ENCODE data around the gene C11orf24. TPM values are rescaled to one million over a fixed set of nuclear protein-coding genes. Genes with fewer than 3 reads are reported as not detected.

C11orf24 gene
- polyA plus RNA-seq, 3 donors = 9.5 to 21.8 (median 12.6) TPM

- no peak overlapping the region for H3K27ac Mint-ChIP-seq
- H2AFZ ChIP-seq (ENCODE audit: insufficient read depth, low read depth, low read length, poor library complexity, severe bottlenecking) = peak overlapping the region; percentile 22
- H4K20me1 ChIP-seq (ENCODE audit: insufficient read depth, low read length) = no peaks in the 10 kb centered on the region
- no peaks in the 10 kb centered on the region for H3K9me3 Mint-ChIP-seq
- peaks cover 16 to 18% of the 10 kb centered on the region in 2 donors for H3K4me1 ChIP-seq (ENCODE audit: control insufficient read depth in 1 of 2, insufficient read depth in 2 of 2, low read length in 2 of 2)
- H3K4me3 Mint-ChIP-seq = peak overlapping the region in 1 of 2 donors; percentile 11
- no peak overlapping the region for H3K27ac ChIP-seq (ENCODE audit: low read depth in 1 of 2, low read length in 2 of 2)
- no peak overlapping the region for H3K4me3 ChIP-seq (replicated peaks in 1 of 3; ENCODE audit: low read depth in 2 of 3, low read length in 3 of 3)
- H3K27me3 ChIP-seq (ENCODE audit: control insufficient read depth in 2 of 2, insufficient read depth in 2 of 2, low read length in 2 of 2) = no peaks in the 10 kb centered on the region
- TF ChIP-seq, protein P1, sequence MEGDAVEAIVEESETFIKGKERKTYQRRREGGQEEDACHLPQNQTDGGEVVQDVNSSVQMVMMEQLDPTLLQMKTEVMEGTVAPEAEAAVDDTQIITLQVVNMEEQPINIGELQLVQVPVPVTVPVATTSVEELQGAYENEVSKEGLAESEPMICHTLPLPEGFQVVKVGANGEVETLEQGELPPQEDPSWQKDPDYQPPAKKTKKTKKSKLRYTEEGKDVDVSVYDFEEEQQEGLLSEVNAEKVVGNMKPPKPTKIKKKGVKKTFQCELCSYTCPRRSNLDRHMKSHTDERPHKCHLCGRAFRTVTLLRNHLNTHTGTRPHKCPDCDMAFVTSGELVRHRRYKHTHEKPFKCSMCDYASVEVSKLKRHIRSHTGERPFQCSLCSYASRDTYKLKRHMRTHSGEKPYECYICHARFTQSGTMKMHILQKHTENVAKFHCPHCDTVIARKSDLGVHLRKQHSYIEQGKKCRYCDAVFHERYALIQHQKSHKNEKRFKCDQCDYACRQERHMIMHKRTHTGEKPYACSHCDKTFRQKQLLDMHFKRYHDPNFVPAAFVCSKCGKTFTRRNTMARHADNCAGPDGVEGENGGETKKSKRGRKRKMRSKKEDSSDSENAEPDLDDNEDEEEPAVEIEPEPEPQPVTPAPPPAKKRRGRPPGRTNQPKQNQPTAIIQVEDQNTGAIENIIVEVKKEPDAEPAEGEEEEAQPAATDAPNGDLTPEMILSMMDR (IDR thresholded peaks at IDR 0.05) = peak; percentile 95
- intact Hi-C loops (cut with micrococcal nuclease) = loop anchor here (1.0 kb wide), 1 partner anchor 41 kb away; no protein-coding TSS in a partner anchor
- peak; percentile 74 to 76 (median 75) for DNase-seq
- peak overlapping the region; percentile 41 for H3K4me2 ChIP-seq (replicated peaks; ENCODE audit: extremely low read depth, low read length, poor library complexity, severe bottlenecking)
- H3K79me2 ChIP-seq (ENCODE audit: insufficient read depth, low read length) = no peaks in the 10 kb centered on the region
- H3K27me3 Mint-ChIP-seq (ENCODE audit: low read depth in 3 of 3) = peaks cover 1 to 9% (median 2%) of the 10 kb centered on the region in 3 donors
- H3K4me1 Mint-ChIP-seq = peaks cover 22% of the 10 kb centered on the region
- no peaks in the 10 kb centered on the region for H3K9me3 ChIP-seq (replicated peaks in 1 of 2; ENCODE audit: control insufficient read depth in 1 of 2, insufficient read depth in 1 of 2, low read length in 2 of 2)
- H3K9ac ChIP-seq (ENCODE audit: insufficient read depth, low read length, poor library complexity, severe bottlenecking) = no peak overlapping the region
- H3K36me3 ChIP-seq (replicated peaks in 1 of 2; ENCODE audit: control insufficient read depth in 1 of 2, insufficient read depth in 2 of 2, low read length in 2 of 2) = no peaks in the 10 kb centered on the region
- no peaks in the 10 kb centered on the region for H3K36me3 Mint-ChIP-seq
- 36% methylated on average over 32 of the region's 40 CpGs for WGBS (ENCODE audit: insufficient coverage)
Measured at GRCh38 chr11:68297812-68298658, 26.3 kb upstream of the C11orf24 start.

DNA sequence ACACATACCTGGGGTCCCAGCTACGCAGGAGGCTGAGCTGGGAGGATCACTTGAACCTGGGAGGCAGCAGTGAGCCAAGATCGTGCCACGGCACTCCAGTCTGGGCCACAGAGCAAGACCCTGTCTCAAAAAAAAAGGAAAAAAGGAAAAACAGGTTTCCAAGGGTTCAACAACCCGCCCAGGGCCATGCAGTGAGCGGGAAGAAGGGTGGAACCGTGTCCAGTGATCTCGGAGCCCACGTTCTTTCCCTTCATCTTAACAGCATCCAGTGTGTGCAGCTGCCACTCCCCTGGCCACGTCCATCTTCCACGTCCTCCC, 25.7 kb upstream of the C11orf24 start:
- Histone ChIP-seq H3K4me1 (ENCODE audit: control insufficient read depth in 1 of 2, insufficient read depth in 2 of 2, low read length in 2 of 2) (peaks cover 11 to 12% of the 10 kb centered on the region in 2 donors), H3K27me3 (ENCODE audit: control insufficient read depth in 2 of 2, insufficient read depth in 2 of 2, low read length in 2 of 2) (no peaks in the 10 kb centered on the region), H2AFZ (ENCODE audit: insufficient read depth, low read depth, low read length, poor library complexity, severe bottlenecking) (peak overlapping the region; percentile 22), H3K9ac (ENCODE audit: insufficient read depth, low read length, poor library complexity, severe bottlenecking) (no peak overlapping the region), H3K4me3 (replicated peaks in 1 of 3; ENCODE audit: low read depth in 2 of 3, low read length in 3 of 3) (no peak overlapping the region), H3K27ac (ENCODE audit: low read depth in 1 of 2, low read length in 2 of 2) (no peak overlapping the region), H3K4me2 (replicated peaks; ENCODE audit: extremely low read depth, low read length, poor library complexity, severe bottlenecking) (peak overlapping the region; percentile 41), H3K36me3 (replicated peaks in 1 of 2; ENCODE audit: control insufficient read depth in 1 of 2, insufficient read depth in 2 of 2, low read length in 2 of 2) (no peaks in the 10 kb centered on the region), H3K79me2 (ENCODE audit: insufficient read depth, low read length) (no peaks in the 10 kb centered on the region), H4K20me1 (ENCODE audit: insufficient read depth, low read length) (no peaks in the 10 kb centered on the region), H3K9me3 (replicated peaks in 1 of 2; ENCODE audit: control insufficient read depth in 1 of 2, insufficient read depth in 1 of 2, low read length in 2 of 2) (no peaks in the 10 kb centered on the region)
- 49% methylated on average over 9 of the region's 10 CpGs for WGBS (ENCODE audit: insufficient coverage)
- Mint-ChIP-seq H3K4me3 (peak overlapping the region in 1 of 2 donors; percentile 11), H3K4me1 (peaks cover 17% of the 10 kb centered on the region), H3K9me3 (no peaks in the 10 kb centered on the region), H3K27me3 (ENCODE audit: low read depth in 3 of 3) (peaks cover 1 to 9% (median 2%) of the 10 kb centered on the region in 3 donors), H3K36me3 (no peaks in the 10 kb centered on the region), H3K27ac (no peak overlapping the region)
- intact Hi-C loops (cut with micrococcal nuclease) = loop anchor here (1.0 kb wide), 1 partner anchor 40 kb away; no protein-coding TSS in a partner anchor
- DNase-seq = no peak
- TF ChIP-seq, protein P1 (IDR thresholded peaks at IDR 0.05) = no peak

All from CD14-positive monocyte (primary cell).